ENCODE results near the gene ZNF668. TPM values are rescaled to one million over a fixed set of nuclear protein-coding genes. Genes with fewer than 3 reads are reported as not detected.
A peak's percentile ranks its signal among the peaks of the same experiment; 100 is the strongest.

The ZNF668 gene
- total and polyA plus RNA-seq, 2 experiments from 2014 or later: 6.2 to 13.1 TPM

DNA sequence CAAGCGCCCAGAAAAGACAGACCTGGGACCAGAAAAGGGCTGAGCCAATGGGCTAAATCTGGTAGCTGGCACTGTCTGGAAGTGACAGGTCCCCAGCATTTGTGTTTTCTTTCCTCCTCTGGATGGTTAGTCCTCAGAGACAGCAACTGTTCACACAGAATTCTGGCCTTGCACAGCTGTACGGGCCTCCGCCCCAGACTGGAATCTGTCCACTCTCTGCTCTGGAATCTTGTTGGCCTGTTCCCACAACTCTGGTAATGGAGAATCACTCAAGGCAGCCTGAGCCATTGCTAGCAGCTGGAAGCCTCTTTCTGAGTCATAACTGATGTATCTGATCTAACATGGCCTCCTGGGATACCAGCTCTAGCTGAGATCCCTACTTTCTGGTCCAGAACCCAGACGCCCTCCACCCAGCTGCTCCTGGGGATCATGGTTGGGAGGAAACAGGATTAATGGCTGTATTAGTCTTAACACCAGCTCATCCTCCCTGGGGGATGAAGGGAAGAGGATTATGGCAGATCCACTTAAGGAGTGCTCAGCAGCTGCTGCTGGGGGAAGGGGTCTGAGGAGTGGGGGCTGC lies 9.1 kb downstream of the ZNF668 start:
- Mint-ChIP-seq H3K4me1 (no peaks in the 10 kb centered on the region; the same call in 2 of the 3 replicates), H3K4me3 (no peak overlapping the region), H3K27me3 (ENCODE audit: insufficient read depth, low read depth, poor library complexity) (no peaks in the 10 kb centered on the region), H3K36me3 (ENCODE audit: low read depth) (peaks cover 27% of the 10 kb centered on the region), H3K9me3 (no peaks in the 10 kb centered on the region), H3K27ac (no peak overlapping the region)
- no peaks in the 10 kb centered on the region for H3F3A ChIP-seq (replicated peaks; ENCODE audit: low read depth)
- no peak overlapping the region; the same call in 1 of the 2 replicates for H3K27ac ChIP-seq (ENCODE audit: low read depth)
- H3K4me1 ChIP-seq (ENCODE audit: insufficient read depth): no peaks in the 10 kb centered on the region
- no peak overlapping the region for H3K4me2 ChIP-seq
- DNase-seq (ENCODE audit: low spot score) (no peak), ATAC-seq (no peak)
- no peaks in the 10 kb centered on the region for H3K27me3 ChIP-seq (ENCODE audit: insufficient read depth)
- no peaks in the 10 kb centered on the region for H3K9me2 ChIP-seq (ENCODE audit: insufficient read depth)
- peaks cover 36% of the 10 kb centered on the region for H3K79me2 ChIP-seq (replicated peaks; ENCODE audit: insufficient read depth)
- H3K4me3 ChIP-seq: no peak overlapping the region
- TF ChIP-seq EZH2phosphoT487 (IDR thresholded peaks at IDR 0.05; ENCODE audit: unreplicated experiment) (no peak), JUNB (IDR thresholded peaks at IDR 0.05; ENCODE audit: unreplicated experiment) (no peak), REST (IDR thresholded peaks at IDR 0.05; ENCODE audit: unreplicated experiment) (no peak), ZNF331 (CRISPR knock-in tag; IDR thresholded peaks at IDR 0.05; ENCODE audit: low read depth) (no peak)
- TF ChIP-seq, protein P1, sequence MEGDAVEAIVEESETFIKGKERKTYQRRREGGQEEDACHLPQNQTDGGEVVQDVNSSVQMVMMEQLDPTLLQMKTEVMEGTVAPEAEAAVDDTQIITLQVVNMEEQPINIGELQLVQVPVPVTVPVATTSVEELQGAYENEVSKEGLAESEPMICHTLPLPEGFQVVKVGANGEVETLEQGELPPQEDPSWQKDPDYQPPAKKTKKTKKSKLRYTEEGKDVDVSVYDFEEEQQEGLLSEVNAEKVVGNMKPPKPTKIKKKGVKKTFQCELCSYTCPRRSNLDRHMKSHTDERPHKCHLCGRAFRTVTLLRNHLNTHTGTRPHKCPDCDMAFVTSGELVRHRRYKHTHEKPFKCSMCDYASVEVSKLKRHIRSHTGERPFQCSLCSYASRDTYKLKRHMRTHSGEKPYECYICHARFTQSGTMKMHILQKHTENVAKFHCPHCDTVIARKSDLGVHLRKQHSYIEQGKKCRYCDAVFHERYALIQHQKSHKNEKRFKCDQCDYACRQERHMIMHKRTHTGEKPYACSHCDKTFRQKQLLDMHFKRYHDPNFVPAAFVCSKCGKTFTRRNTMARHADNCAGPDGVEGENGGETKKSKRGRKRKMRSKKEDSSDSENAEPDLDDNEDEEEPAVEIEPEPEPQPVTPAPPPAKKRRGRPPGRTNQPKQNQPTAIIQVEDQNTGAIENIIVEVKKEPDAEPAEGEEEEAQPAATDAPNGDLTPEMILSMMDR (conservative IDR thresholded peaks at IDR 0.05; ENCODE audit: low read depth in 2 of 2): no peak
- peaks cover 7% of the 10 kb centered on the region for H4K20me1 ChIP-seq (replicated peaks; ENCODE audit: insufficient read depth)
- H2AFZ ChIP-seq: no peak overlapping the region
- no peaks in the 10 kb centered on the region for H3K36me3 ChIP-seq (ENCODE audit: insufficient read depth)

GRCh38 chr16:31063843-31064611 lies 10.0 kb downstream of the ZNF668 start:
- DNase-seq (ENCODE audit: low spot score) (no peak), ATAC-seq (no peak)
- peaks cover 7% of the 10 kb centered on the region for H4K20me1 ChIP-seq (replicated peaks; ENCODE audit: insufficient read depth)
- no peaks in the 10 kb centered on the region for H3K9me3 Mint-ChIP-seq
- H3K36me3 Mint-ChIP-seq (ENCODE audit: low read depth): peaks cover 30% of the 10 kb centered on the region
- H3K4me2 ChIP-seq: no peak overlapping the region
- H3K4me3 ChIP-seq: no peak overlapping the region
- H3K79me2 ChIP-seq (replicated peaks; ENCODE audit: insufficient read depth): peaks cover 27% of the 10 kb centered on the region
- no peaks in the 10 kb centered on the region; the same call in 2 of the 3 replicates for H3K4me1 Mint-ChIP-seq
- no peaks in the 10 kb centered on the region for H3K27me3 ChIP-seq (ENCODE audit: insufficient read depth)
- H3K36me3 ChIP-seq (ENCODE audit: insufficient read depth): no peaks in the 10 kb centered on the region
- H3K27ac ChIP-seq (ENCODE audit: low read depth): no peak overlapping the region
- peak overlapping the region; percentile 72; the same call in 1 of the 2 replicates for H3K27ac Mint-ChIP-seq
- no peak overlapping the region; the same call in 2 of the 3 replicates for H3K4me3 Mint-ChIP-seq
- no peaks in the 10 kb centered on the region for H3K9me2 ChIP-seq (ENCODE audit: insufficient read depth)
- H3K27me3 Mint-ChIP-seq (ENCODE audit: insufficient read depth, low read depth, poor library complexity): no peaks in the 10 kb centered on the region
- H3F3A ChIP-seq (replicated peaks; ENCODE audit: low read depth): no peaks in the 10 kb centered on the region
- H3K4me1 ChIP-seq (ENCODE audit: insufficient read depth): no peaks in the 10 kb centered on the region
- no peak overlapping the region for H2AFZ ChIP-seq
- TF ChIP-seq STAT1 (IDR thresholded peaks at IDR 0.05; ENCODE audit: unreplicated experiment): no peak
- TF ChIP-seq REST (IDR thresholded peaks at IDR 0.05; ENCODE audit: unreplicated experiment): no peak
- no peak for TF ChIP-seq POLR2AphosphoS5 (IDR thresholded peaks at IDR 0.05; ENCODE audit: low read depth)
